GM12801 (cell line): Measurements from ENCODE around the gene PHF20.

ENCODE experiments used
- TF ChIP-seq, protein P1 (sequence below): IDR thresholded peaks from one replicate; pipeline ENCODE4 v1.5.1; 2011; ENCODE audit warnings: control low read depth; ENCODE audit not compliant: insufficient read length; ENCODE audit errors: extremely low read depth

Gene PHF20

DNA sequence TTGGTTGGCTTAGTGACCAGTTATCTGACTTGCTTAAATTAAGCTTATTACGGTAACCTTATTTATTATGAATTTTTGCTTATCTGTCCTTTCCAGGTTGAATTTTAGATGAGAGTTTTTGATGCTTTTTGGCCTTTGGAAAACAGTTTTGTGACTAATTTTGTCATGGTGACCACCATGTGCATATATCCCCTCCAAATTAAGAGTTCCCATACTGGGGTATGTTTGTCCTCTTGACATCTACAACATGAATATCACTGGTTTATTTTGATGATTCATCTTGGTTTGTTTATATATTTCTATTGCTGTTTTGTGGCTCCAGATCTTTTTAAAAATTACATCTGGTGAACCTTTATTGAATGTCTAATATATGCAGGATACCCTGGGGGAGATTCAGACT is 61.4 kb downstream of the PHF20 start:
- TF ChIP-seq, protein P1, sequence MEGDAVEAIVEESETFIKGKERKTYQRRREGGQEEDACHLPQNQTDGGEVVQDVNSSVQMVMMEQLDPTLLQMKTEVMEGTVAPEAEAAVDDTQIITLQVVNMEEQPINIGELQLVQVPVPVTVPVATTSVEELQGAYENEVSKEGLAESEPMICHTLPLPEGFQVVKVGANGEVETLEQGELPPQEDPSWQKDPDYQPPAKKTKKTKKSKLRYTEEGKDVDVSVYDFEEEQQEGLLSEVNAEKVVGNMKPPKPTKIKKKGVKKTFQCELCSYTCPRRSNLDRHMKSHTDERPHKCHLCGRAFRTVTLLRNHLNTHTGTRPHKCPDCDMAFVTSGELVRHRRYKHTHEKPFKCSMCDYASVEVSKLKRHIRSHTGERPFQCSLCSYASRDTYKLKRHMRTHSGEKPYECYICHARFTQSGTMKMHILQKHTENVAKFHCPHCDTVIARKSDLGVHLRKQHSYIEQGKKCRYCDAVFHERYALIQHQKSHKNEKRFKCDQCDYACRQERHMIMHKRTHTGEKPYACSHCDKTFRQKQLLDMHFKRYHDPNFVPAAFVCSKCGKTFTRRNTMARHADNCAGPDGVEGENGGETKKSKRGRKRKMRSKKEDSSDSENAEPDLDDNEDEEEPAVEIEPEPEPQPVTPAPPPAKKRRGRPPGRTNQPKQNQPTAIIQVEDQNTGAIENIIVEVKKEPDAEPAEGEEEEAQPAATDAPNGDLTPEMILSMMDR: no peak

DNA sequence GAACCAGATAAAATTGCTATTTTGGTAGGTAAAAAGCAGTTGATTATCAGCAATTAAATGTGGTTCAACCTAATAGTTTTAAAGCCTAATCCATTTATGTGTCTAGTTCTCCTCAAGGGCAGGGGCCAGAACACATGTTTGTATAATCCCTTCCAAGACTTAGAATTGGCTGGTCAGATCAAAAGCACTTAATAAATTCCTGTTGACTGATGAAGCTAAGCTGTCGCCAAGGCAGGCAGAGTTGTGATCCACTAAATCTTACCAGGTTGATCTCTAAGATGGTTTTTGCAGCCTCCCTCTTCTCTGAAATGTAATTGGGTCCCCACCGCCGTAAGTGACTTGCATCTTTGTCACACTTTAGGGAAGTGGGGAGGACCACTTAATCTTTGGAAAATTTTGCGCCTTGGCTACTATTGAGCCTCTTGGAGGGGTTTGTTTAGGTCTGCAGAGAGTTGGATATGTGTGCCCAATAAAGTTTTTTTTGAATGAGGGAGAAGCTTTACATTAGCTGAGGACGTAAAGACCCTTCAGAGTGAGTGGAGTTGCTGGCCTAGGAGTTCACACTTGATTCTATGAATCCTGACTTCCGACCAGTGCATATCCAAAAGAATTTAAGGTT is 65.9 kb downstream of the PHF20 start:
- TF ChIP-seq, protein P1: no peak

DNA sequence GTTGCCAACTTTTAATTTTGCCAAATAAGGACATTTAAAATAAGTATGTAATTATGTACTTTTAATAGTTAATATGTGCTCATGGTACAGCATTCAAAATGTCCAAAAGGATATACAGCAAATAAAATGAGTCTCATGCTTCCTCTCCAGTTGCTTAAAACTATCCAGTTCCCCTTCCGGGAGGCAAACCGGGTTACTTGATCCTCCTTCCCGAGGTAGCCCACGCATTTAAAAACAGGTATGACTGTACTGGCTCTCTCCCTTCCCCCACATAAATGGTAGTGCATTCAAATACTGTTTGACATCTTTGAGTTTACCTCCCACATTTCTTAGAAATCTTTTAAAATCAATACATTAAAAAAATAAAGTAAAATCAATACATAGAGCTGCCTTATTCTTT is 66.4 kb downstream of the PHF20 start:
- TF ChIP-seq, protein P1: no peak

DNA sequence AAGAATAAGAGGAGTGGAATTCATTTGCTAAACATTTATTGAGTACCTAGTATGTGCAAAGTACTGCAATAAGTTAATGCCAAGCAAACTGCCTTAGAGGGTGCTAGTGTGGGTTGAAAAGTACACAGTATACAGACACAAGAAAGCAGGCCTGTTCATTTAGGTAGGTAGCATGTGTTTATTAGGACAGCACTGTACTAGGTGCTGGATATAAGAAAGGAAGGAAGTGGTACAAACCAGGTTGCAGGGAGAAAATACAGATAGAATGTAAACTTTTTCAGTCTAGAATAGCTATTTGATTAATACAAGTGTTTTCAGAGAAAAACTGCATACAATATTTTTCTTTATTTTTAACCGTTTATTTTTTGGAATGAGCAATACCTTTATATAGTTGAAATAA is 68.1 kb downstream of the PHF20 start:
- TF ChIP-seq, protein P1: no peak

DNA sequence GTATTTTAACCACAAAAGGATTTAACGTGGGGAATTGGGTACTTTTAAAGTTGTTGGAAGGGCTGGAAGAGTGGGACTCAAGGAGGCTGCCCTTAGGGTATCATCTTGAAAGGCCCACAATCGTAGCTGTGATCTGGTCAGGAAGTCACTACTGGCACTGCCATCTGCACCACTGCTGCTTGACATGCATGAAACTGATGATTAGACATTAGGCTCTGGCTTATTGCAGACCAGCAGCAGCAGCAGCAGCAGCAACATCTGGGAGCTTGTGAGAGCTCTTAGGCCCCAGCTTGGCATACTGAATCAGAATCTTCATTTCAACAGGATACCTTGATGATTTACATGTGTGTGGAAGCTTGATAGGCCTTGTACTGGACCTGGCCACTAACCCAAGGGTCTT is 68.6 kb downstream of the PHF20 start:
- TF ChIP-seq, protein P1: no peak

DNA sequence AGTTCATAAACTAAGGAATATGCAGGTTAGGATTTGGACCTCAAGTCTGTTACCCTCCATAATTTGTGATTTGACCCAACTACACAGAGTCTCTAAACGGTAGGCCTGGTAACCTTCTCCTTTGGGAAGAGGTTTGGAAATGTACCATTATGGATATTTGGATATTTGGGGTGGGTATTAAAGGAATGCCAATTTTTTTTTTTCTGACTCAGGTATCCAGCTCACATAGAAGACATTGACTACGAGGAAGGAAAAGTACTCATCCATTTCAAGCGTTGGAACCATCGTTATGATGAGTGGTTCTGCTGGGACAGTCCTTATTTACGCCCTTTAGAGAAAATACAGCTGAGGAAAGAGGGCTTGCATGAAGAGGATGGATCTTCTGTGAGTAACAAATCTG is 70.5 kb downstream of the PHF20 start:
- TF ChIP-seq, protein P1: no peak

DNA sequence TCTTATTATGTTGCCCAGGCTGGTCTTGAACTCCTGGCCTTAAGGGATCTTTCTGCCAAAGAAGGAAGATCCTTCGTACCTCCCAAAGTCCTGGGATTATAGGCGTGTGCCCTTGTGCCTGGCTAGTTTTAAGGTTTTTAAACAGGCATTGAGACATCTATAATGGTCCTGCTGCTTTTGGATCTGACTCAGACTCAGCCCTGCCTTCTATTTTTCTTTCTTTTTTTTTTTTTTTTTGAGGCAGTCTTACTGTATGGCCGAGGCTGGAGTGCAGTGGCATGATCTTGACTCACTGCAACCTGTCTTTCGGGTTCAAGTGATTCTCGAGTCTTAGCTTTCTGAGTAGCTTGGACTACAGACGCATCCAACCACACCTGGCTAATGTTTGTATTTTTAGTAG is 73.7 kb downstream of the PHF20 start:
- TF ChIP-seq, protein P1: no peak

DNA sequence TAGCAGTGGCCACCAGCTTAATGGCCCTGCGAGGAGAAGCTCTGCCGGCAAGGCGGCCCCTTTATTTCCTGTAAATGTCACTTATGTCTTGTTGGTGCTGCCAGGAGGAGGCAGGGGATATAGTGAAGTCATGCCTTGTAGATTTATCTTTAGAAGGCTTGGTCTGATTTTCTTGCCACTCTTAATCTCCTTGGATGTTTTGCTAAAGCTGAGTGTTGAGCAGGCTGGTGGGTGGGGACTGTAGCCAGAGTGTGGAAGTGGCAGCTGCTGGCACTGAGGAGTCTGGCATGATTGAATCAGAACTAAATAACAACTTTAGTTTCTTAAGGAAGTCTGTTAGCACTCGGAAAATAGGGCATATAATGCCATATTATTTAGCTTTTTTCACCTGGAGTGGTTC is 77.9 kb downstream of the PHF20 start:
- TF ChIP-seq, protein P1: no peak
